ENCODE measurements around the gene LSR.

- no peak for TF ChIP-seq CTCF (IDR thresholded peaks at IDR 0.05)
- TF ChIP-seq POLR2AphosphoS5 (IDR thresholded peaks at IDR 0.05): peak; percentile 45 to 59
- TF ChIP-seq EP300 (IDR thresholded peaks at IDR 0.05): no peak
- no peak for TF ChIP-seq POLR2A (IDR thresholded peaks at IDR 0.05; ENCODE audit: low read depth)
These were observed 37.1 kb upstream of the LSR start for GRCh38 chr19:35211545-35212230.

Data from esophagus muscularis mucosa (tissue), 4 donors.